ENCODE measurements around the gene BUB1B. TPM values are rescaled to one million over a fixed set of nuclear protein-coding genes. Genes with fewer than 3 reads are reported as not detected.

The BUB1B gene
- total RNA-seq, 1 donor from 2014 or later = 96.6 TPM

DNA sequence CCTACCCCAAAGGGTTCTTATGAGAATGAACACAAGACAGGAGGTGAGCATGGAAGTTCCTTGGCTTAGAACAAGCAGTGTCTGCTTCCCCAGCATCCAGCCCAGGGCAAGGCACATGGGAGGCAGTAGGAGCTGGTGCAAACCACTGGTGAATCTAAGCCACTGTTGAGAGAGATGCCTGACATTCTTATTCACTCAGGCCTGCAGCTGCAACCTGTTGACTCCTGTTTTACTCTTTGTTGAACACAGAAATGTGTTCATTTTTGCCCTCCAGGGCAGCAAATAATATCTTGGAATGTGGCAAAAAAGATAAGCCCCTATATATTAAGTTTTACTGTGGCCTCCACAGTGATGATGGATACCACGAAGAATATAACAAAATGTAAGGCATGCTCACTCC lies 69.1 kb downstream of the BUB1B start:
- no peaks in the 10 kb centered on the region for H3K9me3 Mint-ChIP-seq
- no peaks in the 10 kb centered on the region for H3K36me3 Mint-ChIP-seq (ENCODE audit: low read depth)
- H3K27ac Mint-ChIP-seq (ENCODE audit: unreplicated experiment) = no peak overlapping the region
- H3K4me1 Mint-ChIP-seq = no peaks in the 10 kb centered on the region
- TF ChIP-seq, protein P1, sequence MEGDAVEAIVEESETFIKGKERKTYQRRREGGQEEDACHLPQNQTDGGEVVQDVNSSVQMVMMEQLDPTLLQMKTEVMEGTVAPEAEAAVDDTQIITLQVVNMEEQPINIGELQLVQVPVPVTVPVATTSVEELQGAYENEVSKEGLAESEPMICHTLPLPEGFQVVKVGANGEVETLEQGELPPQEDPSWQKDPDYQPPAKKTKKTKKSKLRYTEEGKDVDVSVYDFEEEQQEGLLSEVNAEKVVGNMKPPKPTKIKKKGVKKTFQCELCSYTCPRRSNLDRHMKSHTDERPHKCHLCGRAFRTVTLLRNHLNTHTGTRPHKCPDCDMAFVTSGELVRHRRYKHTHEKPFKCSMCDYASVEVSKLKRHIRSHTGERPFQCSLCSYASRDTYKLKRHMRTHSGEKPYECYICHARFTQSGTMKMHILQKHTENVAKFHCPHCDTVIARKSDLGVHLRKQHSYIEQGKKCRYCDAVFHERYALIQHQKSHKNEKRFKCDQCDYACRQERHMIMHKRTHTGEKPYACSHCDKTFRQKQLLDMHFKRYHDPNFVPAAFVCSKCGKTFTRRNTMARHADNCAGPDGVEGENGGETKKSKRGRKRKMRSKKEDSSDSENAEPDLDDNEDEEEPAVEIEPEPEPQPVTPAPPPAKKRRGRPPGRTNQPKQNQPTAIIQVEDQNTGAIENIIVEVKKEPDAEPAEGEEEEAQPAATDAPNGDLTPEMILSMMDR (conservative IDR thresholded peaks at IDR 0.05) = no peak
- no peak for DNase-seq (ENCODE audit: low read depth, low spot score)
- H3K4me3 Mint-ChIP-seq = no peak overlapping the region
- H3K27me3 Mint-ChIP-seq (ENCODE audit: low read depth) = no peaks in the 10 kb centered on the region

DNA sequence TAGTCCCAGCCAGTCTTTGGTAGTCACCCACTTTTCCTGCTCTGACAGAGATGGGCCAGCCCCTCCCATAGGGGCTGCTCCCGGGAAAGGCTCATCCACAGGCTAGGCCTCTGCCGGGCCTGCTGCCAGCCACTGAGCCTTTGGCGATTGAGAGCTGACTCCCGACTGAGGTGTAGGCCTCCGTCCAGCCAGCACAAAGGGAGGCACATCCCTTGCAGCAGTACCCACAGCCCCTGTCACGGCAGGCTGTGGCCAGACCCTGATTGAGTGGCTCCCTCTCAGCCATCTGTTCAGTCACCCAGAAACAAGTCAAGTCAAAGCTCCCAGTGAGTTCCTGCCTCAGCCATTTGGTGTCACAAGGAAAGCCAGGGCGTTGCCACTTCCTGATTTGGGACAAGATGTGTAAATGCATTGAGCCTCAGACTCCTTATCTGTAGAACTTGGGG lies 71.8 kb downstream of the BUB1B start:
- Mint-ChIP-seq H3K36me3 (ENCODE audit: low read depth) (no peaks in the 10 kb centered on the region), H3K4me1 (no peaks in the 10 kb centered on the region), H3K27me3 (ENCODE audit: low read depth) (peaks cover 3% of the 10 kb centered on the region), H3K9me3 (no peaks in the 10 kb centered on the region), H3K27ac (ENCODE audit: unreplicated experiment) (no peak overlapping the region), H3K4me3 (no peak overlapping the region)
- no peak for DNase-seq (ENCODE audit: low read depth, low spot score)
- TF ChIP-seq, protein P1 (conservative IDR thresholded peaks at IDR 0.05) = no peak

DNA sequence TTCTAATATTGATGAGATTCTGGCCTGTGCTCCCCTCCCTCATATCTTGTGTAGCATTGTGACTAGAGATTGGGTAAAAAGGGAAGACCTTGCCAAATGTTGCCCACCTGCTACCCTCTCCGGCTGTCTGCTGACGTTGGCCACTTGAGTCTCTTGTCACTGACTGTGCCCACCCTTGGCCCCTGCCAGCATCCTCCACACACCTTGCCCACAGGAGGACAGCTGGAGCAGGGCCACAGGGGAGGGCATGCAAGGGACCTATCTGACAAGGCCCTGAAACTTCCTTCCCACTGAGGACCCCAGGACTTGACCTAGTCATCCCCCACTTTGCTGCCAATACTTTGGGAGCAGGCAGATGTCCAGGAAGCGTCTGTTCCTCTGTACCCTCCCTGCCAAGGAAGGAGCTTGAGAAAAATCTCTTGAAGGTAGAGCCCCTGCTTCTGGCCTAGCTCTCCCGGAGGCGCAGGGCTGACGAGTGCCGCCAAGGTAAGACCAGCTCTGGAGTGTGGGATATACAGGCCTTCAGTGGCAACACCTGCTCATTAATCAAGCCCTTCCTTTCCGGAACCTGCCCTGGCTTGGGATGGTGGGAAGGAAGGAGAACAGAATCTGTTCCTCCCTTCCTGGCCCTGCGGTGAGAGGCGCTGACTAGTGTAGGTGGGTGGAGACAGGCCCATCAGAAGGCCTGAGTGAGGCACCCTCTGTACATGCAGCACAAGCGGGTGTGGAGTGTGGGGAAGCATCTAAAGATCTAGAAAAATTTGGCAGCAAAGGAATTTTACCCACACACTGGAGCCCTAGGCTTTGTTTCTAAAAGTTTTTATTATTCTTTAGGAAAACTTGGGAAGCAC lies 73.1 kb downstream of the BUB1B start:
- no peak for DNase-seq (ENCODE audit: low read depth, low spot score)
- TF ChIP-seq, protein P1 (conservative IDR thresholded peaks at IDR 0.05) = no peak
- H3K27ac Mint-ChIP-seq (ENCODE audit: unreplicated experiment) = no peak overlapping the region
- no peaks in the 10 kb centered on the region for H3K9me3 Mint-ChIP-seq
- peaks cover 7% of the 10 kb centered on the region for H3K4me1 Mint-ChIP-seq
- H3K27me3 Mint-ChIP-seq (ENCODE audit: low read depth) = peaks cover 14% of the 10 kb centered on the region
- H3K36me3 Mint-ChIP-seq (ENCODE audit: low read depth) = no peaks in the 10 kb centered on the region
- H3K4me3 Mint-ChIP-seq = no peak overlapping the region

DNA sequence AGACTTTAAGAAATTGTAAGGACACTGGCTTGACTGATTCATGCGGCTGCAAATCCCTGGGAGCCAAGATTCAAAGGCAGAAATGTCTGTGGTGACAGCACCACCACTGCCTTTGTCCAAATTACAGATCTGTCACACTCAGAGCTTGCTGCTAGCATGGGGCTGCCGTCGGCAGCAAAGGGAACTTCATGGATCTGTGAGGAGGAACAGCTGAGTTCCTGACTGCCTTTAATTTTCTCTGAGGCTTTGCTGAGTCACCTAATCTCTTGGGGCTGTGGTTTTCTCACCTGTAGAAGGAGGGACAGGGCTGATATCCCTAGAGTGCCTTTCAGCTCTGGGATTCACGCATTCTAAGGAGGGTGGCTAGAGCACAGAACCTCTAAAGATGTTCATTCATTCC lies 73.9 kb downstream of the BUB1B start:
- Mint-ChIP-seq H3K27ac (ENCODE audit: unreplicated experiment) (peak overlapping the region; percentile 84), H3K27me3 (ENCODE audit: low read depth) (peaks cover 20% of the 10 kb centered on the region), H3K4me3 (no peak overlapping the region), H3K9me3 (no peaks in the 10 kb centered on the region), H3K4me1 (peaks cover 13% of the 10 kb centered on the region), H3K36me3 (ENCODE audit: low read depth) (no peaks in the 10 kb centered on the region)
- TF ChIP-seq, protein P1 (conservative IDR thresholded peaks at IDR 0.05) = no peak
- DNase-seq (ENCODE audit: low read depth, low spot score) = no peak

DNA sequence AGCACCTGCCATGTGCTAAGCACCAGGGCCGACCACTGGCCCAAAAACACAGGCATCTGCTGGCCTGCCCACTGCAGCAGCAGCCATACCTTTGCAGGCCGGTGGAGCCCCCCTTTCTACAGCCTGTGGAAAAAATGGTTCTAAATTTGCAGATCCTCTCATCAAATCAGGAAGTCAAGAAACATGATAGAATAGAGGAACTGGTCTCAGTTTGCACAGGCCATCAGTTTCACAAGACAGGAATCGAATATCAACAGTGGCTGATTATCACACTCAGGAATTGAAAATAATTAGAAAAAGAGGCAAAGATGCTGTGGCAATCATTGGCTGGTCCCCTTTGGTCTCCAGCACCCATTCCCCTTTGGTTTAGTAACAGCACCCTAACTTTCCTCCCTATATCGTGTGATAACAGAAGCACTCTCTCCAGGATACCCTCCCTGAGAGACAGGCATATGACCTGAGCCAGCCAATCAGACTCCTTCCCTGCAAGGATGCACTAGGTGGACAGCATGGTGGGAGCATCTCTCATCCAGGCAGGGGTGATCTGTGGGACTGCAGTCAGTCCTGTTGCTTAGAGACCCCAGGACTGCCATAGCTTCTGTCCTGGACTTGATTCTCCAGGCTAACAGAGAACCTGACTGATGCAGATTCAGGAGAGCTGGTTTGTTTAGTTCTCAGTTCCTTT lies 74.5 kb downstream of the BUB1B start:
- TF ChIP-seq, protein P1 (conservative IDR thresholded peaks at IDR 0.05) = no peak
- peaks cover 20% of the 10 kb centered on the region for H3K27me3 Mint-ChIP-seq (ENCODE audit: low read depth)
- DNase-seq (ENCODE audit: low read depth, low spot score) = no peak
- no peaks in the 10 kb centered on the region for H3K9me3 Mint-ChIP-seq
- H3K27ac Mint-ChIP-seq (ENCODE audit: unreplicated experiment) = no peak overlapping the region
- peaks cover 13% of the 10 kb centered on the region for H3K4me1 Mint-ChIP-seq
- H3K4me3 Mint-ChIP-seq = no peak overlapping the region
- no peaks in the 10 kb centered on the region for H3K36me3 Mint-ChIP-seq (ENCODE audit: low read depth)
